GM23338 (cell line): ENCODE data around the gene RAB7B. TPM values are rescaled to one million over a fixed set of nuclear protein-coding genes. Genes with fewer than 3 reads are reported as not detected.

Experiments
- ATAC-seq: fragments of 200-7000 bp; cut with Tn5 transposase; 3 replicates; pipeline ENCODE4 v1.9.1; 2020
- DNase-seq: peaks from one replicate; pipeline ENCODE4 v3.0.0-alpha.2; 2015; ENCODE audit warnings: low spot score
- H2AFZ ChIP-seq: fragments of 200-600 bp; sonication (generic); 2 replicates; pipeline ENCODE4 v1.8.0; 2016; ENCODE audit warnings: antibody characterized with exemption, mild to moderate bottlenecking, moderate library complexity
- H3F3A ChIP-seq: fragments of 200-600 bp; sonication (generic); replicated peaks from 2 replicates; pipeline ENCODE4 v1.8.0; 2017; ENCODE audit warnings: antibody characterized with exemption, mixed run types, low read depth
- H3K27ac ChIP-seq: fragments of 200-600 bp; sonication (generic); 2 replicates; pipeline ENCODE4 v1.6.1; 2016; ENCODE audit warnings: low read depth
- H3K27me3 ChIP-seq: fragments of 200-600 bp; sonication (generic); 2 replicates; pipeline ENCODE4 v1.8.0; 2016; ENCODE audit warnings: mild to moderate bottlenecking, mixed run types, moderate library complexity; ENCODE audit not compliant: insufficient read depth
- H3K36me3 ChIP-seq: fragments of 200-600 bp; sonication (generic); 2 replicates; pipeline ENCODE4 v1.8.0; 2016; ENCODE audit warnings: mild to moderate bottlenecking; ENCODE audit not compliant: insufficient read depth
- H3K4me1 ChIP-seq: fragments of 200-600 bp; sonication (generic); 2 replicates; pipeline ENCODE4 v1.8.0; 2016; ENCODE audit warnings: mild to moderate bottlenecking, moderate library complexity; ENCODE audit not compliant: insufficient read depth
- H3K4me2 ChIP-seq: fragments of 200-600 bp; sonication (generic); 2 replicates; pipeline ENCODE4 v1.7.1; 2017; ENCODE audit warnings: mixed run types
- H3K4me3 ChIP-seq: fragments of 200-600 bp; sonication (generic); 2 replicates; pipeline ENCODE4 v1.6.1; 2016; ENCODE audit warnings: mixed run types
- H3K79me2 ChIP-seq: fragments of 200-600 bp; sonication (generic); replicated peaks from 2 replicates; pipeline ENCODE4 v1.8.0; 2017; ENCODE audit warnings: mild to moderate bottlenecking; ENCODE audit not compliant: insufficient read depth
- H3K9me2 ChIP-seq: fragments of 200-600 bp; sonication (generic); 2 replicates; pipeline ENCODE4 v1.8.0; 2017; ENCODE audit not compliant: insufficient read depth
- H4K20me1 ChIP-seq: fragments of 200-600 bp; sonication (generic); replicated peaks from 2 replicates; pipeline ENCODE4 v1.8.0; 2017; ENCODE audit warnings: mild to moderate bottlenecking; ENCODE audit not compliant: insufficient read depth
- H3K27ac Mint-ChIP-seq: 2 replicates; pipeline ENCODE4 v1.8.0; 2020; ENCODE audit warnings: inconsistent platforms, mild to moderate bottlenecking, moderate library complexity, mixed read lengths
- H3K27me3 Mint-ChIP-seq: 3 replicates; pipeline ENCODE4 v1.8.0; 2022; ENCODE audit warnings: low read depth, mild to moderate bottlenecking, moderate library complexity, mixed read lengths, inconsistent platforms; ENCODE audit not compliant: insufficient read depth, poor library complexity
- H3K36me3 Mint-ChIP-seq: 3 replicates; pipeline ENCODE4 v1.8.0; 2021; ENCODE audit warnings: low read depth, mild to moderate bottlenecking, inconsistent platforms, moderate library complexity, mixed read lengths
- H3K4me1 Mint-ChIP-seq: 3 replicates; pipeline ENCODE4 v1.8.0; 2020; ENCODE audit warnings: mild to moderate bottlenecking, inconsistent platforms, mixed read lengths
- H3K4me3 Mint-ChIP-seq: 3 replicates; pipeline ENCODE4 v1.8.0; 2021; ENCODE audit warnings: moderate library complexity, mild to moderate bottlenecking, inconsistent platforms, mixed read lengths
- H3K9me3 Mint-ChIP-seq: 3 replicates; pipeline ENCODE4 v1.8.0; 2020; ENCODE audit warnings: moderate library complexity, mild to moderate bottlenecking, inconsistent platforms, mixed read lengths
- EZH2phosphoT487 ChIP-seq: fragments of 200-600 bp; sonication (generic); IDR thresholded peaks from one replicate; pipeline ENCODE4 v1.8.1; 2018; ENCODE audit warnings: antibody characterized with exemption; ENCODE audit not compliant: unreplicated experiment
- JUNB ChIP-seq: IDR thresholded peaks from one replicate; pipeline ENCODE4 v1.6.1; 2016; ENCODE audit warnings: antibody characterized with exemption; ENCODE audit not compliant: unreplicated experiment
- STAT1 ChIP-seq: IDR thresholded peaks from one replicate; pipeline ENCODE4 v1.6.1; 2016; ENCODE audit warnings: antibody characterized with exemption; ENCODE audit not compliant: unreplicated experiment
- ZNF114 ChIP-seq: fragments of 250-450 bp; sonication (Bioruptor Pico); IDR thresholded peaks from 2 replicates; pipeline ENCODE4 v1.5.0; 2020; ENCODE audit warnings: mild to moderate bottlenecking, moderate library complexity
- ZNF331 ChIP-seq: fragments of 250-450 bp; sonication (Bioruptor Pico); IDR thresholded peaks from 2 replicates; pipeline ENCODE4 v1.5.0; 2020; ENCODE audit warnings: low read depth, mild to moderate bottlenecking, moderate library complexity
- polyA plus RNA-seq: library from polyadenylated mRNA; unstranded; fragments of >200 nt; fragmentation: Nextera tagmentation; extraction: Ambion mirVana; gene quantifications from 2 replicates; pipeline ENCODE4 v1.2.1, GENCODE V29; 2016
- total RNA-seq: library from RNA; depleted of rRNA; stranded (reverse); fragments of >200 nt; shearing (Covaris generic); gene quantifications from 2 replicates; pipeline ENCODE4 v1.2.3, GENCODE V29; 2014
- TF ChIP-seq, protein P1 (sequence below), 2 experiments: fragments of 200-600 bp in 1 of 2; sonication (generic) in 1 of 2; conservative IDR thresholded peaks; 2 replicates each; pipeline versions ENCODE4 v1.5.1 to v1.6.1; 2016 to 2017; ENCODE audit warnings: antibody characterized with exemption in 2 of 2, low read depth in 2 of 2, mild to moderate bottlenecking in 2 of 2, moderate library complexity in 1 of 2
- TF ChIP-seq, protein P2 (sequence below): fragments of 250-450 bp; sonication (Bioruptor Pico); IDR thresholded peaks from 2 replicates; pipeline ENCODE4 v1.5.0; 2020; ENCODE audit warnings: mild to moderate bottlenecking, moderate library complexity
- TF ChIP-seq, protein P3 (sequence below): IDR thresholded peaks from 2 replicates; pipeline ENCODE4 v1.6.1; 2016; ENCODE audit warnings: antibody characterized with exemption

Gene RAB7B
- total and polyA plus RNA-seq, 2 experiments from 2014 or later, result not detected

DNA sequence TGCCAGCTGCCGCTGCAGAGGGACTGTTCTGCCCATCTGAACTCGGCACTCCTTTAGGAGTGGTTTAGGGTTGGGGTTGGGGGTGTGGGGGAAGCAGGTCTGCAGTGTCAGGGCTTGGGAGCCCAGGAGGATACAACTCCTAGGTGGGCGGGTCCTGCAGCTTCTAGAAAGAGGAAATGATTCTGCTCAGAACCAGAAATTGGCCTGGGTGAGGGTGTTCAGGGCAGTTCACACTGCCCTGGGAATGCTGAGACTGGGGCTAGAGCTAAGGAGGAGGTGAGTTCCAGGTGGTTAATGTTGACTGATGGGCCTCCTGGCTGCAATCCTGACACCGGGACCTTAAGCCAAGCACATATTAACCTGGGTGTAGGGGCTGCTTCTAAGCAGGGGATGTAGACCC, 55.2 kb downstream of the RAB7B start (continued):
- TF ChIP-seq, protein P1, sequence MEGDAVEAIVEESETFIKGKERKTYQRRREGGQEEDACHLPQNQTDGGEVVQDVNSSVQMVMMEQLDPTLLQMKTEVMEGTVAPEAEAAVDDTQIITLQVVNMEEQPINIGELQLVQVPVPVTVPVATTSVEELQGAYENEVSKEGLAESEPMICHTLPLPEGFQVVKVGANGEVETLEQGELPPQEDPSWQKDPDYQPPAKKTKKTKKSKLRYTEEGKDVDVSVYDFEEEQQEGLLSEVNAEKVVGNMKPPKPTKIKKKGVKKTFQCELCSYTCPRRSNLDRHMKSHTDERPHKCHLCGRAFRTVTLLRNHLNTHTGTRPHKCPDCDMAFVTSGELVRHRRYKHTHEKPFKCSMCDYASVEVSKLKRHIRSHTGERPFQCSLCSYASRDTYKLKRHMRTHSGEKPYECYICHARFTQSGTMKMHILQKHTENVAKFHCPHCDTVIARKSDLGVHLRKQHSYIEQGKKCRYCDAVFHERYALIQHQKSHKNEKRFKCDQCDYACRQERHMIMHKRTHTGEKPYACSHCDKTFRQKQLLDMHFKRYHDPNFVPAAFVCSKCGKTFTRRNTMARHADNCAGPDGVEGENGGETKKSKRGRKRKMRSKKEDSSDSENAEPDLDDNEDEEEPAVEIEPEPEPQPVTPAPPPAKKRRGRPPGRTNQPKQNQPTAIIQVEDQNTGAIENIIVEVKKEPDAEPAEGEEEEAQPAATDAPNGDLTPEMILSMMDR (conservative IDR thresholded peaks at IDR 0.05; ENCODE audit: low read depth in 2 of 2), result no peak
- TF ChIP-seq ZNF331 (CRISPR knock-in tag), result no peak
- TF ChIP-seq EZH2phosphoT487, result no peak
- TF ChIP-seq ZNF114, result no peak

- no peak overlapping the region for H3K27ac ChIP-seq
- DNase-seq, result no peak
These were observed 56.2 kb downstream of the RAB7B start for GRCh38 chr1:205947024-205947423.

More at GRCh38 chr1:205947024-205947423, 56.2 kb downstream of the RAB7B start:
- no peaks in the 10 kb centered on the region for H3K79me2 ChIP-seq
- peaks cover 2% of the 10 kb centered on the region for H3K27me3 Mint-ChIP-seq
- H3K36me3 Mint-ChIP-seq, result no peaks in the 10 kb centered on the region
- H3K4me2 ChIP-seq, result no peak overlapping the region
- no peaks in the 10 kb centered on the region for H3K9me2 ChIP-seq
- no peak overlapping the region for H3K4me3 ChIP-seq
- no peak overlapping the region for H3K4me3 Mint-ChIP-seq
- H3K9me3 Mint-ChIP-seq, result no peaks in the 10 kb centered on the region; the same call in 2 of the 3 replicates
- H4K20me1 ChIP-seq, result no peaks in the 10 kb centered on the region
- H3F3A ChIP-seq, result no peaks in the 10 kb centered on the region
- H2AFZ ChIP-seq, result no peak overlapping the region
- no peaks in the 10 kb centered on the region for H3K4me1 ChIP-seq
- TF ChIP-seq, protein P2, sequence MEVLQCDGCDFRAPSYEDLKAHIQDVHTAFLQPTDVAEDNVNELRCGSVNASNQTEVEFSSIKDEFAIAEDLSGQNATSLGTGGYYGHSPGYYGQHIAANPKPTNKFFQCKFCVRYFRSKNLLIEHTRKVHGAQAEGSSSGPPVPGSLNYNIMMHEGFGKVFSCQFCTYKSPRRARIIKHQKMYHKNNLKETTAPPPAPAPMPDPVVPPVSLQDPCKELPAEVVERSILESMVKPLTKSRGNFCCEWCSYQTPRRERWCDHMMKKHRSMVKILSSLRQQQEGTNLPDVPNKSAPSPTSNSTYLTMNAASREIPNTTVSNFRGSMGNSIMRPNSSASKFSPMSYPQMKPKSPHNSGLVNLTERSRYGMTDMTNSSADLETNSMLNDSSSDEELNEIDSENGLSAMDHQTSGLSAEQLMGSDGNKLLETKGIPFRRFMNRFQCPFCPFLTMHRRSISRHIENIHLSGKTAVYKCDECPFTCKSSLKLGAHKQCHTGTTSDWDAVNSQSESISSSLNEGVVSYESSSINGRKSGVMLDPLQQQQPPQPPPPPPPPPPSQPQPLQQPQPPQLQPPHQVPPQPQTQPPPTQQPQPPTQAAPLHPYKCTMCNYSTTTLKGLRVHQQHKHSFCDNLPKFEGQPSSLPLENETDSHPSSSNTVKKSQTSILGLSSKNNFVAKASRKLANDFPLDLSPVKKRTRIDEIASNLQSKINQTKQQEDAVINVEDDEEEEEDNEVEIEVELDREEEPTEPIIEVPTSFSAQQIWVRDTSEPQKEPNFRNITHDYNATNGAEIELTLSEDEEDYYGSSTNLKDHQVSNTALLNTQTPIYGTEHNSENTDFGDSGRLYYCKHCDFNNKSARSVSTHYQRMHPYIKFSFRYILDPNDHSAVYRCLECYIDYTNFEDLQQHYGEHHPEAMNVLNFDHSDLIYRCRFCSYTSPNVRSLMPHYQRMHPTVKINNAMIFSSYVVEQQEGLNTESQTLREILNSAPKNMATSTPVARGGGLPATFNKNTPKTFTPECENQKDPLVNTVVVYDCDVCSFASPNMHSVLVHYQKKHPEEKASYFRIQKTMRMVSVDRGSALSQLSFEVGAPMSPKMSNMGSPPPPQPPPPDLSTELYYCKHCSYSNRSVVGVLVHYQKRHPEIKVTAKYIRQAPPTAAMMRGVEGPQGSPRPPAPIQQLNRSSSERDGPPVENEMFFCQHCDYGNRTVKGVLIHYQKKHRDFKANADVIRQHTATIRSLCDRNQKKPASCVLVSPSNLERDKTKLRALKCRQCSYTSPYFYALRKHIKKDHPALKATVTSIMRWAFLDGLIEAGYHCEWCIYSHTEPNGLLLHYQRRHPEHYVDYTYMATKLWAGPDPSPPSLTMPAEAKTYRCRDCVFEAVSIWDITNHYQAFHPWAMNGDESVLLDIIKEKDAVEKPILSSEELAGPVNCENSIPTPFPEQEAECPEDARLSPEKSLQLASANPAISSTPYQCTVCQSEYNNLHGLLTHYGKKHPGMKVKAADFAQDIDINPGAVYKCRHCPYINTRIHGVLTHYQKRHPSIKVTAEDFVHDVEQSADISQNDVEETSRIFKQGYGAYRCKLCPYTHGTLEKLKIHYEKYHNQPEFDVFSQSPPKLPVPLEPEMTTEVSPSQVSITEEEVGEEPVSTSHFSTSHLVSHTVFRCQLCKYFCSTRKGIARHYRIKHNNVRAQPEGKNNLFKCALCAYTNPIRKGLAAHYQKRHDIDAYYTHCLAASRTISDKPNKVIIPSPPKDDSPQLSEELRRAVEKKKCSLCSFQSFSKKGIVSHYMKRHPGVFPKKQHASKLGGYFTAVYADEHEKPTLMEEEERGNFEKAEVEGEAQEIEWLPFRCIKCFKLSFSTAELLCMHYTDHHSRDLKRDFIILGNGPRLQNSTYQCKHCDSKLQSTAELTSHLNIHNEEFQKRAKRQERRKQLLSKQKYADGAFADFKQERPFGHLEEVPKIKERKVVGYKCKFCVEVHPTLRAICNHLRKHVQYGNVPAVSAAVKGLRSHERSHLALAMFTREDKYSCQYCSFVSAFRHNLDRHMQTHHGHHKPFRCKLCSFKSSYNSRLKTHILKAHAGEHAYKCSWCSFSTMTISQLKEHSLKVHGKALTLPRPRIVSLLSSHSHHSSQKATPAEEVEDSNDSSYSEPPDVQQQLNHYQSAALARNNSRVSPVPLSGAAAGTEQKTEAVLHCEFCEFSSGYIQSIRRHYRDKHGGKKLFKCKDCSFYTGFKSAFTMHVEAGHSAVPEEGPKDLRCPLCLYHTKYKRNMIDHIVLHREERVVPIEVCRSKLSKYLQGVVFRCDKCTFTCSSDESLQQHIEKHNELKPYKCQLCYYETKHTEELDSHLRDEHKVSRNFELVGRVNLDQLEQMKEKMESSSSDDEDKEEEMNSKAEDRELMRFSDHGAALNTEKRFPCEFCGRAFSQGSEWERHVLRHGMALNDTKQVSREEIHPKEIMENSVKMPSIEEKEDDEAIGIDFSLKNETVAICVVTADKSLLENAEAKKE (CRISPR knock-in tag), result no peak
- TF ChIP-seq STAT1 (no peak), JUNB (no peak)
- TF ChIP-seq, protein P3, sequence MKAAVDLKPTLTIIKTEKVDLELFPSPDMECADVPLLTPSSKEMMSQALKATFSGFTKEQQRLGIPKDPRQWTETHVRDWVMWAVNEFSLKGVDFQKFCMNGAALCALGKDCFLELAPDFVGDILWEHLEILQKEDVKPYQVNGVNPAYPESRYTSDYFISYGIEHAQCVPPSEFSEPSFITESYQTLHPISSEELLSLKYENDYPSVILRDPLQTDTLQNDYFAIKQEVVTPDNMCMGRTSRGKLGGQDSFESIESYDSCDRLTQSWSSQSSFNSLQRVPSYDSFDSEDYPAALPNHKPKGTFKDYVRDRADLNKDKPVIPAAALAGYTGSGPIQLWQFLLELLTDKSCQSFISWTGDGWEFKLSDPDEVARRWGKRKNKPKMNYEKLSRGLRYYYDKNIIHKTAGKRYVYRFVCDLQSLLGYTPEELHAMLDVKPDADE, result no peak
- H3K36me3 ChIP-seq, result no peaks in the 10 kb centered on the region
- ATAC-seq, result no peak
- no peak overlapping the region for H3K27ac Mint-ChIP-seq
- H3K4me1 Mint-ChIP-seq, result no peaks in the 10 kb centered on the region
- no peaks in the 10 kb centered on the region for H3K27me3 ChIP-seq
